ENCODE data around the gene U2SURP.
"Not testable (repeated sequence)": the region's sequence is repeated elsewhere in the genome, so short reads cannot be mapped to it uniquely, and the experiment has no call there.

Gene U2SURP

GRCh38 chr3:142976621-142977398 lies 24.6 kb upstream of the U2SURP start:
- DNase-seq (ENCODE audit: low spot score), result peak; percentile 87

- no peak for DNase-seq (ENCODE audit: low spot score)
These were observed 24.0 kb upstream of the U2SURP start for GRCh38 chr3:142977399-142977728.

GRCh38 chr3:142981108-142981507 lies 20.3 kb upstream of the U2SURP start:
- DNase-seq (ENCODE audit: low spot score), result no peak

GRCh38 chr3:142982038-142982773 lies 19.2 kb upstream of the U2SURP start:
- no peak for DNase-seq (ENCODE audit: low spot score)

GRCh38 chr3:142983318-142983717 lies 18.1 kb upstream of the U2SURP start:
- no peak for DNase-seq (ENCODE audit: low spot score)

GRCh38 chr3:142984255-142984654 lies 17.1 kb upstream of the U2SURP start:
- no peak for DNase-seq (ENCODE audit: low spot score)

GRCh38 chr3:142987080-142987700 lies 14.2 kb upstream of the U2SURP start:
- DNase-seq (ENCODE audit: low spot score), result peak; percentile 47

- no peak for DNase-seq (ENCODE audit: low spot score)
These were observed 13.7 kb upstream of the U2SURP start for GRCh38 chr3:142987707-142988106.

GRCh38 chr3:142988221-142988620 lies 13.1 kb upstream of the U2SURP start:
- not testable (repeated sequence) for DNase-seq (ENCODE audit: low spot score)

- DNase-seq (ENCODE audit: low spot score), result not testable (repeated sequence)
These were observed 12.5 kb upstream of the U2SURP start for GRCh38 chr3:142988826-142989225.

- no peak for DNase-seq (ENCODE audit: low spot score)
These were observed 10.6 kb upstream of the U2SURP start for GRCh38 chr3:142990721-142991120.

GRCh38 chr3:142992323-142992722 lies 9.0 kb upstream of the U2SURP start:
- no peak for DNase-seq (ENCODE audit: low spot score)

GRCh38 chr3:142993958-142994442 lies 7.4 kb upstream of the U2SURP start:
- peak; percentile 69 for DNase-seq (ENCODE audit: low spot score)

- DNase-seq (ENCODE audit: low spot score), result no peak
These were observed 4.0 kb upstream of the U2SURP start for GRCh38 chr3:142997330-142997729.

GRCh38 chr3:142998439-142998838 lies 2.9 kb upstream of the U2SURP start:
- no peak for DNase-seq (ENCODE audit: low spot score)

GRCh38 chr3:142999881-143000280 lies 1.5 kb upstream of the U2SURP start:
- DNase-seq (ENCODE audit: low spot score), result no peak

GRCh38 chr3:143000528-143000927 lies 842 bp upstream of the U2SURP start:
- DNase-seq (ENCODE audit: low spot score), result no peak

- no peak for DNase-seq (ENCODE audit: low spot score)
These were observed 369 bp upstream of the U2SURP start for GRCh38 chr3:143001034-143001368.

GRCh38 chr3:143002083-143002712 lies 828 bp downstream of the U2SURP start:
- peak; percentile 27 for DNase-seq (ENCODE audit: low spot score)

GRCh38 chr3:143002727-143003126 lies 1.4 kb downstream of the U2SURP start:
- no peak for DNase-seq (ENCODE audit: low spot score)

- DNase-seq (ENCODE audit: low spot score), result no peak
These were observed 3.5 kb downstream of the U2SURP start for GRCh38 chr3:143004823-143005222.

GRCh38 chr3:143010024-143010423 lies 8.7 kb downstream of the U2SURP start:
- no peak for DNase-seq (ENCODE audit: low spot score)

- DNase-seq (ENCODE audit: low spot score), result no peak
These were observed 10.3 kb downstream of the U2SURP start for GRCh38 chr3:143011705-143012104.

Measured in kidney capillary endothelial cell (primary cell).